ENCODE data around the gene CRCP.
"Not testable (repeated sequence)": the region's sequence is repeated elsewhere in the genome, so short reads cannot be mapped to it uniquely, and the experiment has no call there.

DNA sequence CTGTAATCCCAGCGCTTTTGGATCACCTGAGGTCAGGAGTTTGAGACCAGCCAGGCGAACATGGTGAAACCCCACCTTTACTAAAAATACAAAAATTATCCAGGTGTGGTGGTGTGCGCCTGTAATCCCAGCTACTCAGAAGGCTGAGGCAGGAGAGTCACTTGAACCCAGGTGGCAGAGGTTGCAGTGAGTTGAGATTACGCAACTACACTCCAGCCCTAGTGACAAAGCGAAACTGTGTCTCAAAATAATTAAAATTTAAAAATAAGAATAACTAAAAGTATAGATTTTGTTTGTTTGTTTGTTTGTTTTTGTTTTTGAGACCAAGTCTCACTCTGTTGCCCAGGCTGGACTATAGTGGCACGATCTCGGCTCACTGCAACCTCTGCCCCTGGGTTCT is 41.4 kb downstream of the CRCP start:
- TF ChIP-seq CTCF (conservative IDR thresholded peaks at IDR 0.05); EZH2 (IDR thresholded peaks at IDR 0.05; ENCODE audit: low read depth): not testable (repeated sequence)

Data from PC-9 (cell line).